Measurements from ENCODE around the gene IQCM. TPM values are rescaled to one million over a fixed set of nuclear protein-coding genes. Genes with fewer than 3 reads are reported as not detected.

Gene IQCM
- total and polyA plus RNA-seq, 2 donors (not counting 1 experiment from before 2014, with no cell fraction given), result not detected

DNA sequence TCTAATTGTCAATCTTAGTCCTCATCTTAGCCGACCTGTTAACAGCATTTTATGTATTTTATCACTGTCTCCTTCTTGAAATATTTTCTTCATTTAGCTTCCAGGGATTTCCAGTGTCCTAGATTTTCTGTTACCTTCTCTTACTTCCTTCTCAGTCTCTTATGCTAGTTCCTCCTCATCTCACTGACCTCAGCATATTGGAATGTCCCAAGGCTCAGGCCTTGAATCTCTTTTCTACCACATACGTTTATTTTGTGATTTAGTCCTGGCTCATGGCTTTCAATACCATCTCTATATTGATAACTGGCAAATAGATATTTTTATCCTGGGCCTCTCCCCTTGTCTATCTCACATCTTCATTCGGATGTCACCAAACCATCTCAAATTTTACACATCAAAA, 61.1 kb downstream of the IQCM start:
- H3K9me3 ChIP-seq (ENCODE audit: control insufficient read depth, insufficient read depth, low read depth, low read length), result no peaks in the 10 kb centered on the region
- H3K4me1 ChIP-seq (ENCODE audit: control insufficient read depth, extremely low read depth, insufficient read depth, low read length), result no peaks in the 10 kb centered on the region
- no peaks in the 10 kb centered on the region for H3K27me3 ChIP-seq (ENCODE audit: control insufficient read depth, insufficient read depth, low read length)
- no peak overlapping the region for H2AFZ ChIP-seq (ENCODE audit: low read length)
- no peaks in the 10 kb centered on the region for H3K36me3 ChIP-seq (ENCODE audit: control insufficient read depth, insufficient read depth, low read length)
- no peak overlapping the region for H3K4me3 ChIP-seq (replicated peaks in 1 of 4; ENCODE audit: control extremely low read depth in 1 of 4, insufficient read depth in 1 of 4, low read depth in 3 of 4, low read length in 4 of 4)
- no peak overlapping the region for H3K27ac ChIP-seq (ENCODE audit: insufficient read depth, low read length)
- no peaks in the 10 kb centered on the region for H4K20me1 ChIP-seq (ENCODE audit: control insufficient read depth, extremely low read depth, insufficient read depth, low read length)
- no peaks in the 10 kb centered on the region for H3K79me2 ChIP-seq (ENCODE audit: control insufficient read depth, insufficient read depth, low read length)
- DNase-seq (ENCODE audit: low read depth in 2 of 2), result peak; percentile 36 to 55
- H3K9ac ChIP-seq (ENCODE audit: insufficient read depth, low read length), result no peak overlapping the region
- no peak overlapping the region for H3K4me2 ChIP-seq (ENCODE audit: extremely low read depth, insufficient read depth, low read length)
- TF ChIP-seq, protein P1, sequence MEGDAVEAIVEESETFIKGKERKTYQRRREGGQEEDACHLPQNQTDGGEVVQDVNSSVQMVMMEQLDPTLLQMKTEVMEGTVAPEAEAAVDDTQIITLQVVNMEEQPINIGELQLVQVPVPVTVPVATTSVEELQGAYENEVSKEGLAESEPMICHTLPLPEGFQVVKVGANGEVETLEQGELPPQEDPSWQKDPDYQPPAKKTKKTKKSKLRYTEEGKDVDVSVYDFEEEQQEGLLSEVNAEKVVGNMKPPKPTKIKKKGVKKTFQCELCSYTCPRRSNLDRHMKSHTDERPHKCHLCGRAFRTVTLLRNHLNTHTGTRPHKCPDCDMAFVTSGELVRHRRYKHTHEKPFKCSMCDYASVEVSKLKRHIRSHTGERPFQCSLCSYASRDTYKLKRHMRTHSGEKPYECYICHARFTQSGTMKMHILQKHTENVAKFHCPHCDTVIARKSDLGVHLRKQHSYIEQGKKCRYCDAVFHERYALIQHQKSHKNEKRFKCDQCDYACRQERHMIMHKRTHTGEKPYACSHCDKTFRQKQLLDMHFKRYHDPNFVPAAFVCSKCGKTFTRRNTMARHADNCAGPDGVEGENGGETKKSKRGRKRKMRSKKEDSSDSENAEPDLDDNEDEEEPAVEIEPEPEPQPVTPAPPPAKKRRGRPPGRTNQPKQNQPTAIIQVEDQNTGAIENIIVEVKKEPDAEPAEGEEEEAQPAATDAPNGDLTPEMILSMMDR (conservative IDR thresholded peaks at IDR 0.05 in 1 of 2, IDR thresholded peaks at IDR 0.05 in 1 of 2; ENCODE audit: low read depth in 1 of 2, low read length in 2 of 2), result no peak
- TF ChIP-seq EZH2 (IDR thresholded peaks at IDR 0.05; ENCODE audit: low read length, missing control alignments), result no peak

DNA sequence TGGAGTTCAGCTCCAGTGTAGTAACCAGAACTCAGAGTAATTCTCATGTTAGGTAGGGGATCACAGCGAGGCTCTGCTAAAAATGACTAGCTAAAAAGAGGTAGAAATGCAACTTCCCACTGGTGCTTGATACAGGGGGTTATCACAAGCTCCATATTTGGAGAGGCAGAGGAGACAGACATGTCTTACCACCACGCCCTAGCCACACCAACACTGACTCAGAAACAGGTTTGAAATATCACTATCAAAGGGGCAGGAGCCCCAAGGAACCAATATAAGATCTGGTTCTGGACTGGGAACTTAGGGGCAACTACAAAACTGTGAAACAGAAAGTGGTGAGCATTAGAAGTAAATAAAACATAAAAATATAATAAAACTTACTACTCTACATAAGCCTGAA, 62.9 kb downstream of the IQCM start:
- Histone ChIP-seq H3K4me1 (ENCODE audit: control insufficient read depth, extremely low read depth, insufficient read depth, low read length) (no peaks in the 10 kb centered on the region), H3K27ac (ENCODE audit: insufficient read depth, low read length) (no peak overlapping the region), H3K27me3 (ENCODE audit: control insufficient read depth, insufficient read depth, low read length) (no peaks in the 10 kb centered on the region), H2AFZ (ENCODE audit: low read length) (no peak overlapping the region), H3K9me3 (ENCODE audit: control insufficient read depth, insufficient read depth, low read depth, low read length) (no peaks in the 10 kb centered on the region), H3K4me3 (replicated peaks in 1 of 4; ENCODE audit: control extremely low read depth in 1 of 4, insufficient read depth in 1 of 4, low read depth in 3 of 4, low read length in 4 of 4) (no peak overlapping the region), H3K9ac (ENCODE audit: insufficient read depth, low read length) (no peak overlapping the region), H3K4me2 (ENCODE audit: extremely low read depth, insufficient read depth, low read length) (no peak overlapping the region), H4K20me1 (ENCODE audit: control insufficient read depth, extremely low read depth, insufficient read depth, low read length) (no peaks in the 10 kb centered on the region), H3K79me2 (ENCODE audit: control insufficient read depth, insufficient read depth, low read length) (no peaks in the 10 kb centered on the region), H3K36me3 (ENCODE audit: control insufficient read depth, insufficient read depth, low read length) (no peaks in the 10 kb centered on the region)
- TF ChIP-seq, protein P1 (conservative IDR thresholded peaks at IDR 0.05 in 1 of 2, IDR thresholded peaks at IDR 0.05 in 1 of 2; ENCODE audit: low read depth in 1 of 2, low read length in 2 of 2), result no peak
- TF ChIP-seq EZH2 (IDR thresholded peaks at IDR 0.05; ENCODE audit: low read length, missing control alignments), result no peak
- DNase-seq (ENCODE audit: low read depth in 2 of 2), result no peak

DNA sequence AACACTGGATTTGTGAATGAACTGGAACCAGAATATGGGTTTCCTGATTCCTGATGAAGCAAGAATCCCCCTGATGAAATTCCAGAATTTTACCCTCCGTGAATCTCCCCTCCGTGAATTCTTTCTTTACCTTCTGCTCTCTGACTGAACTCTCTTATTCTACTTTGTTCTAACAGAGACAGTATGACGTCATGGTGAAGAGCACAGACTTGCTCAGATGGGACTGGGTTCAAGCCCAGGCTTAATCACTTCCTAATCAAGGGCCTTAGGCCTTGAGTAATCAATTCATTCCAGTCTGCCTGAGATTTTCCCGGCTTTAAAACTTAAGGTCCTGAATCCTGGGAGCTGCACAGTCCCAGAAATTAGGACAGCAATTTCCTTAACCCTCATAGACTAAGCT, 64.5 kb downstream of the IQCM start:
- no peak overlapping the region for H2AFZ ChIP-seq (ENCODE audit: low read length)
- TF ChIP-seq, protein P1 (conservative IDR thresholded peaks at IDR 0.05 in 1 of 2, IDR thresholded peaks at IDR 0.05 in 1 of 2; ENCODE audit: low read depth in 1 of 2, low read length in 2 of 2), result no peak
- TF ChIP-seq EZH2 (IDR thresholded peaks at IDR 0.05; ENCODE audit: low read length, missing control alignments), result no peak
- no peak for DNase-seq (ENCODE audit: low read depth in 2 of 2)

More for the DNA sequence above, 64.5 kb downstream of the IQCM start:
- Histone ChIP-seq H3K9ac (ENCODE audit: insufficient read depth, low read length) (no peak overlapping the region), H3K79me2 (ENCODE audit: control insufficient read depth, insufficient read depth, low read length) (no peaks in the 10 kb centered on the region), H3K9me3 (ENCODE audit: control insufficient read depth, insufficient read depth, low read depth, low read length) (no peaks in the 10 kb centered on the region), H3K27ac (ENCODE audit: insufficient read depth, low read length) (no peak overlapping the region), H3K4me1 (ENCODE audit: control insufficient read depth, extremely low read depth, insufficient read depth, low read length) (no peaks in the 10 kb centered on the region), H4K20me1 (ENCODE audit: control insufficient read depth, extremely low read depth, insufficient read depth, low read length) (no peaks in the 10 kb centered on the region), H3K4me2 (ENCODE audit: extremely low read depth, insufficient read depth, low read length) (no peak overlapping the region), H3K4me3 (replicated peaks in 1 of 4; ENCODE audit: control extremely low read depth in 1 of 4, insufficient read depth in 1 of 4, low read depth in 3 of 4, low read length in 4 of 4) (no peak overlapping the region), H3K36me3 (ENCODE audit: control insufficient read depth, insufficient read depth, low read length) (no peaks in the 10 kb centered on the region), H3K27me3 (ENCODE audit: control insufficient read depth, insufficient read depth, low read length) (no peaks in the 10 kb centered on the region)
